ENCODE results near the gene KNDC1.

DNA sequence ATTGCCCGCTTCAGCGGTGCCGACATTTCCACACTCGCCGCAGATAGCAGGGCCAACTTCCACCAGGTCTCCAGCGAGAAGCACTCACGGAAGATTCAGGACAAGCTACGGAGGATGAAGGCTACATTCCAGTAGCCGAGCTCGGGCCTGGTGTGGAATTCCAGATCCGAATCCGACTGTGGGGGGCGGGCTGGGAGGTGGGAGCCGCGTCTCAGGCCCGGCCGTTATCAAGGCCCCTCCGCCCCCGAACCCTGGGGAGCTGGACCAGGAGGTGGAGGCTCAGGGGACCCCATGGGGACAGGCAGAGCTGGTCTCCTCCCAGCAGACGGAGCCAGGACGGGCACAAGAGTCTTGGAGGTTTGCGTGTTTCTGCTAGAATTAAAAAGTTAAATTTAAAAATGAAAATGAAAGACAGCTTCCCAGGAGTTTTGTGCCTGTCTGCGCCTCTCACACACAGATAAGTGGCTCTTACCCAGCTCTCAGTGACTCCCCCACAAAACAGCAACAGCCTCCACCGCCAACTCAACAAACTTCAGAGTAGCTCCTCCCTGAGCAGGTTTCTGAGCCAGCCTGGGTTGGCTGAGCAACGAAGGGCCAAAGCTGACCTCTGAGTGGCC, 64.8 kb downstream of the KNDC1 start:
- TF ChIP-seq, protein P1, sequence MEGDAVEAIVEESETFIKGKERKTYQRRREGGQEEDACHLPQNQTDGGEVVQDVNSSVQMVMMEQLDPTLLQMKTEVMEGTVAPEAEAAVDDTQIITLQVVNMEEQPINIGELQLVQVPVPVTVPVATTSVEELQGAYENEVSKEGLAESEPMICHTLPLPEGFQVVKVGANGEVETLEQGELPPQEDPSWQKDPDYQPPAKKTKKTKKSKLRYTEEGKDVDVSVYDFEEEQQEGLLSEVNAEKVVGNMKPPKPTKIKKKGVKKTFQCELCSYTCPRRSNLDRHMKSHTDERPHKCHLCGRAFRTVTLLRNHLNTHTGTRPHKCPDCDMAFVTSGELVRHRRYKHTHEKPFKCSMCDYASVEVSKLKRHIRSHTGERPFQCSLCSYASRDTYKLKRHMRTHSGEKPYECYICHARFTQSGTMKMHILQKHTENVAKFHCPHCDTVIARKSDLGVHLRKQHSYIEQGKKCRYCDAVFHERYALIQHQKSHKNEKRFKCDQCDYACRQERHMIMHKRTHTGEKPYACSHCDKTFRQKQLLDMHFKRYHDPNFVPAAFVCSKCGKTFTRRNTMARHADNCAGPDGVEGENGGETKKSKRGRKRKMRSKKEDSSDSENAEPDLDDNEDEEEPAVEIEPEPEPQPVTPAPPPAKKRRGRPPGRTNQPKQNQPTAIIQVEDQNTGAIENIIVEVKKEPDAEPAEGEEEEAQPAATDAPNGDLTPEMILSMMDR (IDR thresholded peaks at IDR 0.05) = no peak
- no peak for TF ChIP-seq POLR2A (IDR thresholded peaks at IDR 0.05)
